GM19438 (cell line): Measurements from ENCODE around the gene GP1BB.

Experiments
- ATAC-seq: cut with Tn5 transposase; IDR thresholded peaks from one replicate; pipeline ENCODE4 v1.9.1; 2021; ENCODE audit warnings: low read depth; ENCODE audit not compliant: unreplicated experiment

Gene GP1BB

GRCh38 chr22:19753996-19754700 lies 30.8 kb downstream of the GP1BB start:
- ATAC-seq = no peak

GRCh38 chr22:19754701-19755144 lies 31.4 kb downstream of the GP1BB start:
- ATAC-seq = no peak

- no peak for ATAC-seq
These were observed 31.9 kb downstream of the GP1BB start for GRCh38 chr22:19755145-19755710.

GRCh38 chr22:19755722-19756287 lies 32.5 kb downstream of the GP1BB start:
- ATAC-seq = no peak

- no peak for ATAC-seq
These were observed 33.2 kb downstream of the GP1BB start for GRCh38 chr22:19756288-19757128.

- no peak for ATAC-seq
These were observed 34.0 kb downstream of the GP1BB start for GRCh38 chr22:19757140-19757984.

GRCh38 chr22:19757985-19758895 lies 34.9 kb downstream of the GP1BB start:
- no peak for ATAC-seq

- ATAC-seq = no peak
These were observed 35.6 kb downstream of the GP1BB start for GRCh38 chr22:19758896-19759426.

- ATAC-seq = no peak
These were observed 36.2 kb downstream of the GP1BB start for GRCh38 chr22:19759427-19760057.

- no peak for ATAC-seq
These were observed 37.0 kb downstream of the GP1BB start, which contains the start of gene TBX1 for GRCh38 chr22:19760058-19760950. Gene TBX1 (plus strand): TSS chr22:19760778. CDS start chr22:19760844, 66 bp downstream.

- no peak for ATAC-seq
These were observed 37.8 kb downstream of the GP1BB start for GRCh38 chr22:19760951-19761724.

- ATAC-seq = no peak
These were observed 38.6 kb downstream of the GP1BB start for GRCh38 chr22:19761725-19762567.

- no peak for ATAC-seq
These were observed 39.5 kb downstream of the GP1BB start for GRCh38 chr22:19762568-19763457.

- ATAC-seq = no peak
These were observed 40.3 kb downstream of the GP1BB start for GRCh38 chr22:19763458-19764298.
